Activated CD8-positive, alpha-beta T cell treated with anti-CD3 and anti-CD28 coated beads for 36 hours (primary cell): ENCODE results near the gene SRRM3. TPM values are rescaled to one million over a fixed set of nuclear protein-coding genes. Genes with fewer than 3 reads are reported as not detected.
A peak's percentile ranks its signal among the peaks of the same experiment; 100 is the strongest.

ENCODE experiments used
- ATAC-seq: fragments of 200-7000 bp; cut with Tn5 transposase; one replicate; pipeline ENCODE4 v1.10.0; 2021; ENCODE audit warnings: mild to moderate bottlenecking, moderate library complexity
- CTCF ChIA-PET: fragments of 350-600 bp; sonication (Branson Sonifier 250); formaldehyde crosslinking; loops from one replicate; lab custom pipeline; 2021; ENCODE audit warnings: antibody characterized with exemption; lab: Charles Lee
- POLR2A ChIA-PET: fragments of 350-600 bp; sonication (Branson Sonifier 250); formaldehyde crosslinking; loops from one replicate; lab custom pipeline; 2021; ENCODE audit warnings: antibody characterized with exemption; lab: Charles Lee
- DNase-seq: peaks from one replicate; pipeline ENCODE4 v3.0.0-alpha.2; 2020
- H3K27ac Mint-ChIP-seq: one replicate; pipeline ENCODE4 v1.8.0; 2021; ENCODE audit warnings: mild to moderate bottlenecking, mixed read lengths
- H3K27me3 Mint-ChIP-seq: one replicate; pipeline ENCODE4 v1.8.0; 2021; ENCODE audit warnings: mixed read lengths
- H3K36me3 Mint-ChIP-seq: one replicate; pipeline ENCODE4 v1.8.0; 2021; ENCODE audit warnings: low read depth, mixed read lengths
- H3K4me1 Mint-ChIP-seq: one replicate; pipeline ENCODE4 v1.8.0; 2021; ENCODE audit warnings: low read depth, mixed read lengths
- H3K4me3 Mint-ChIP-seq: one replicate; pipeline ENCODE4 v1.8.0; 2021; ENCODE audit warnings: mild to moderate bottlenecking, moderate library complexity, mixed read lengths
- H3K9me3 Mint-ChIP-seq: one replicate; pipeline ENCODE4 v1.8.0; 2021; ENCODE audit warnings: mixed read lengths
- CTCF ChIP-seq: fragments of 200-600 bp; IDR thresholded peaks from one replicate; pipeline ENCODE4 v1.8.0; 2022; ENCODE audit warnings: antibody characterized with exemption, mild to moderate bottlenecking
- intact Hi-C: fragments of 100-400 bp; cut with micrococcal nuclease; formaldehyde crosslinking; loops from one replicate; pipeline ENCODE4 v1.10.0; 2022
- total RNA-seq, 2 experiments: library from RNA; stranded (reverse); gene quantifications; one replicate each; pipeline ENCODE4 v1.2.3, GENCODE V29; 2021

The SRRM3 gene
- total RNA-seq, 2 experiments from 2014 or later: not detected

GRCh38 chr7:76260171-76260703, 58.5 kb downstream of the SRRM3 start:
- DNase-seq: peak; percentile 63
- TF ChIP-seq CTCF: no peak
- peak; percentile 91 for ATAC-seq
- ChIA-PET POLR2A (no interaction called here), CTCF (interaction anchor here (1.0 kb wide), 1 partner anchor 82 kb away, joined by 4 read pairs; no protein-coding TSS in a partner anchor)
- H3K36me3 Mint-ChIP-seq: no peaks in the 10 kb centered on the region
- no peaks in the 10 kb centered on the region for H3K9me3 Mint-ChIP-seq
- peaks cover 21% of the 10 kb centered on the region for H3K27me3 Mint-ChIP-seq
- no peaks in the 10 kb centered on the region for H3K4me1 Mint-ChIP-seq
- no peak overlapping the region for H3K4me3 Mint-ChIP-seq
- H3K27ac Mint-ChIP-seq: no peak overlapping the region
- intact Hi-C loops: no loop called here

GRCh38 chr7:76261329-76261728, 59.6 kb downstream of the SRRM3 start:
- ATAC-seq: no peak
- CTCF ChIA-PET: interaction anchor here (1.0 to 2.7 kb wide), 3 partner anchors 53 to 84 kb away, joined by 4 to 33 read pairs (median 9); no protein-coding TSS in a partner anchor
- no peak overlapping the region for H3K4me3 Mint-ChIP-seq
- no peaks in the 10 kb centered on the region for H3K4me1 Mint-ChIP-seq
- H3K9me3 Mint-ChIP-seq: no peaks in the 10 kb centered on the region
- H3K36me3 Mint-ChIP-seq: no peaks in the 10 kb centered on the region
- peaks cover 23% of the 10 kb centered on the region for H3K27me3 Mint-ChIP-seq
- POLR2A ChIA-PET: interaction anchor here (1.3 kb wide), 1 partner anchor 13 kb away, joined by 3 read pairs; no protein-coding TSS in a partner anchor
- intact Hi-C loops: no loop called here
- DNase-seq: no peak
- no peak for TF ChIP-seq CTCF
- no peak overlapping the region for H3K27ac Mint-ChIP-seq

- peaks cover 24% of the 10 kb centered on the region for H3K27me3 Mint-ChIP-seq
- H3K27ac Mint-ChIP-seq: no peak overlapping the region
- intact Hi-C loops: no loop called here
- H3K36me3 Mint-ChIP-seq: no peaks in the 10 kb centered on the region
- ChIA-PET CTCF (interaction anchor here (0.9 to 2.7 kb wide), 9 partner anchors 21 to 97 kb away, joined by 3 to 33 read pairs (median 4); partner anchors contain the start of genes SRRM3 and YWHAG), POLR2A (interaction anchor here (1.3 kb wide), 1 partner anchor 12 kb away, joined by 3 read pairs; no protein-coding TSS in a partner anchor)
- H3K9me3 Mint-ChIP-seq: no peaks in the 10 kb centered on the region
- no peak for DNase-seq
- ATAC-seq: no peak
- H3K4me1 Mint-ChIP-seq: peaks cover 1% of the 10 kb centered on the region
- no peak overlapping the region for H3K4me3 Mint-ChIP-seq
- no peak for TF ChIP-seq CTCF
These were observed 60.2 kb downstream of the SRRM3 start for GRCh38 chr7:76261931-76262330.

- peak; percentile 64 for DNase-seq
- Mint-ChIP-seq H3K4me1 (peaks cover 3% of the 10 kb centered on the region), H3K27me3 (peaks cover 23% of the 10 kb centered on the region), H3K9me3 (no peaks in the 10 kb centered on the region), H3K36me3 (no peaks in the 10 kb centered on the region), H3K27ac (no peak overlapping the region), H3K4me3 (no peak overlapping the region)
- peak; percentile 43 for ATAC-seq
- POLR2A ChIA-PET: no interaction called here
- CTCF ChIA-PET: interaction anchor here (0.6 to 2.7 kb wide), 23 partner anchors 8 to 243 kb away, joined by 3 to 33 read pairs (median 4); partner anchors contain the start of genes SRRM3 and YWHAG
- peak; percentile 63 for TF ChIP-seq CTCF
- intact Hi-C loops: no loop called here
These were observed 61.1 kb downstream of the SRRM3 start for GRCh38 chr7:76262683-76263402.
